ENCODE measurements around the gene MLXIP.
A peak's percentile ranks its signal among the peaks of the same experiment; 100 is the strongest.

The MLXIP gene

GRCh38 chr12:122194804-122195203, 116.2 kb downstream of the MLXIP start (continued):
- TF ChIP-seq ZNF23 (tag by site-specific recombination; IDR thresholded peaks at IDR 0.05; ENCODE audit: borderline replicate concordance) = no peak
- no peak for TF ChIP-seq ZNF16 (tag by site-specific recombination; IDR thresholded peaks at IDR 0.05; ENCODE audit: low read depth)
- no peak for TF ChIP-seq ZNF658 (tag by site-specific recombination; IDR thresholded peaks at IDR 0.05)
- no peak for TF ChIP-seq ZNF37A (tag by site-specific recombination; IDR thresholded peaks at IDR 0.05)
- no peak for TF ChIP-seq IKZF3 (tag by site-specific recombination; IDR thresholded peaks at IDR 0.05)

- Histone ChIP-seq H3K9me3 (ENCODE audit: control insufficient read depth, insufficient read depth, low read depth, low read length) (no peaks in the 10 kb centered on the region), H3K27ac (ENCODE audit: extremely low read depth, low read depth, low read length) (no peak overlapping the region), H3K36me3 (ENCODE audit: control insufficient read depth in 2 of 2, insufficient read depth in 1 of 2, low read length in 2 of 2) (no peaks in the 10 kb centered on the region), H3K4me1 (ENCODE audit: control insufficient read depth, insufficient read depth, low read length) (no peaks in the 10 kb centered on the region), H3K4me3 (ENCODE audit: low read depth, low read length) (no peak overlapping the region)
- TF ChIP-seq ZNF707 (tag by site-specific recombination; IDR thresholded peaks at IDR 0.05) (no peak), SETDB1 (IDR thresholded peaks at IDR 0.05; ENCODE audit: insufficient read length, low read length) (peak; percentile 22), MZF1 (tag by site-specific recombination; IDR thresholded peaks at IDR 0.05; ENCODE audit: borderline replicate concordance) (no peak), ZNF677 (tag by site-specific recombination; IDR thresholded peaks at IDR 0.05) (0 out of 2 replicates have a peak, but pooled peaks have one; percentile 23)
- ChIA-PET POLR2A (no interaction called here), CTCF (interaction anchor here (0.6 to 1.0 kb wide), 3 partner anchors 72 to 160 kb away, joined by 3 to 4 read pairs (median 3); no protein-coding TSS in a partner anchor)
Measured at GRCh38 chr12:122195405-122195804, 116.8 kb downstream of the MLXIP start.

Data from HEK293 (cell line).